CD4-positive, alpha-beta memory T cell (primary cell): ENCODE results near the gene TAF5. TPM values are rescaled to one million over a fixed set of nuclear protein-coding genes. Genes with fewer than 3 reads are reported as not detected.

Experiments
- CTCF ChIA-PET: fragments of 350-600 bp; sonication (Branson Sonifier 250); formaldehyde crosslinking; loops from one replicate; lab custom pipeline; 2021; ENCODE audit warnings: inconsistent platforms; ENCODE audit not compliant: partially characterized antibody; lab: Charles Lee
- POLR2A ChIA-PET: fragments of 350-600 bp; sonication (Branson Sonifier 250); formaldehyde crosslinking; loops from one replicate; lab custom pipeline; 2021; ENCODE audit not compliant: partially characterized antibody; lab: Charles Lee
- DNase-seq, 5 donors: peaks; one replicate each; pipeline versions ENCODE4 v3.0.0 to v3.0.0-alpha.2; 2020 to 2022; ENCODE audit warnings: mixed read lengths in 1 of 5
- H3K27ac ChIP-seq: one replicate; pipeline ENCODE4 v1.7.0; 2013; ENCODE audit warnings: low read depth, low read length
- H3K27me3 ChIP-seq: 2 replicates; pipeline ENCODE4 v1.7.0; 2013; ENCODE audit warnings: mild to moderate bottlenecking, low read length, moderate library complexity; ENCODE audit not compliant: insufficient read depth
- H3K36me3 ChIP-seq: 2 replicates; pipeline ENCODE4 v1.7.0; 2013; ENCODE audit warnings: mild to moderate bottlenecking, low read length, moderate library complexity; ENCODE audit not compliant: insufficient read depth
- H3K4me1 ChIP-seq: 2 replicates; pipeline ENCODE4 v1.7.0; 2013; ENCODE audit warnings: mild to moderate bottlenecking, low read length, moderate library complexity; ENCODE audit not compliant: insufficient read depth
- H3K4me3 ChIP-seq, 2 donors: one replicate each; pipeline ENCODE4 v1.7.0; 2013; ENCODE audit warnings: low read length in 2 of 2, mild to moderate bottlenecking in 1 of 2
- H3K9me3 ChIP-seq, 2 donors: one replicate each; pipeline ENCODE4 v1.7.0; 2013; ENCODE audit warnings: low read length in 2 of 2, control low read depth in 1 of 2; ENCODE audit not compliant: control insufficient read depth in 1 of 2
- H3K27ac Mint-ChIP-seq, 7 donors: one replicate each; pipeline ENCODE4 v1.8.0; 2020 to 2021; ENCODE audit warnings: mixed read lengths in 7 of 7, mild to moderate bottlenecking in 6 of 7, inconsistent platforms in 3 of 7, moderate library complexity in 3 of 7
- H3K27me3 Mint-ChIP-seq, 2 donors: one replicate each; pipeline ENCODE4 v1.8.0; 2020 to 2021; ENCODE audit warnings: mixed read lengths in 2 of 2
- H3K36me3 Mint-ChIP-seq, 2 donors: one replicate each; pipeline ENCODE4 v1.8.0; 2020 to 2021; ENCODE audit warnings: mixed read lengths in 2 of 2, inconsistent platforms in 1 of 2, mild to moderate bottlenecking in 1 of 2
- H3K4me1 Mint-ChIP-seq, 4 donors: one replicate each; pipeline ENCODE4 v1.8.0; 2020 to 2021; ENCODE audit warnings: mixed read lengths in 4 of 4, mild to moderate bottlenecking in 1 of 4
- H3K4me3 Mint-ChIP-seq, 8 donors: one replicate each; pipeline ENCODE4 v1.8.0; 2020 to 2021; ENCODE audit warnings: mixed read lengths in 8 of 8, mild to moderate bottlenecking in 7 of 8, moderate library complexity in 6 of 8, inconsistent platforms in 3 of 8
- H3K9me3 Mint-ChIP-seq, 8 donors: one replicate each; pipeline ENCODE4 v1.8.0; 2020 to 2021; ENCODE audit warnings: mixed read lengths in 8 of 8, mild to moderate bottlenecking in 5 of 8, inconsistent platforms in 3 of 8, moderate library complexity in 1 of 8
- intact Hi-C: fragments of 100-400 bp; cut with micrococcal nuclease; formaldehyde crosslinking; loops from one replicate; pipeline ENCODE4 v1.15.1; 2023
- polyA plus RNA-seq, 2 donors: library from polyadenylated mRNA; unstranded; fragments of 300-500 nt; fragmentation: Illumina TruSeq; gene quantifications; one replicate each; pipeline ENCODE4 v1.2.3, GENCODE V29; 2021
- total RNA-seq, 2 experiments: library from RNA; stranded (reverse); gene quantifications; one replicate each; pipeline ENCODE4 v1.2.3, GENCODE V29; 2021

TAF5 gene
- 1 to 10 TPM; 7.5 to 7.9 TPM for total RNA-seq
- polyA plus RNA-seq = 1 to 10 TPM; 2.5 to 4.1 TPM

DNA sequence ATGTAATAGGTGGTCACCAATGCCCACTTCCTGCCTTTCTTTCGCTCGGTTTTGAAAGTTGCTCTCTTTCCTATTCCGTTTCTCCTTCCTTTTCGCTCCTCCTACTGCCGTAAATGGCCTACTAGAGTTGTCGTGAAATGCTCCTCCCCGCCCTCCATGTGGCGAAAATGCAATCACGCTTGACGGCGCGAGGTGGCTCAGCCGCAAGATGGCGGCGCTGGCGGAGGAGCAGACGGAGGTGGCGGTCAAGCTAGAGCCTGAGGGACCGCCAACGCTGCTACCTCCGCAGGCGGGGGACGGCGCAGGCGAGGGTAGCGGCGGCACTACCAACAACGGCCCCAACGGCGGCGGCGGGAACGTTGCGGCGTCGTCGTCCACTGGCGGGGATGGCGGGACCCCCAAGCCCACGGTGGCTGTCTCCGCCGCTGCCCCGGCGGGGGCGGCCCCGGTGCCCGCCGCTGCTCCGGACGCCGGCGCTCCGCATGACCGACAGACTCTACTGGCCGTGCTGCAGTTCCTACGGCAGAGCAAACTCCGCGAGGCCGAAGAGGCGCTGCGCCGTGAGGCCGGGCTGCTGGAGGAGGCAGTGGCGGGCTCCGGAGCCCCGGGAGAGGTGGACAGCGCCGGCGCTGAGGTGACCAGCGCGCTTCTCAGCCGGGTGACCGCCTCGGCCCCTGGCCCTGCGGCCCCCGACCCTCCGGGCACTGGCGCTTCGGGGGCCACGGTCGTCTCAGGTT is at the start of gene TAF5:
Gene TAF5, plus strand, starts transcription at position 195 of the 737 bp plus-strand sequence. Its CDS starts 14 bp downstream, at position 209.
- ChIA-PET POLR2A (interaction anchor here (0.7 to 3.0 kb wide), 15 partner anchors 9 to 918 kb away, joined by 3 to 30 read pairs (median 4); partner anchors contain the start of genes ATP5MK, CALHM2, PCGF6 and PDCD11), CTCF (interaction anchor here (1.2 kb wide), 1 partner anchor 17 kb away, joined by 3 read pairs; the partner anchor contains the start of gene PCGF6)
- Histone ChIP-seq H3K36me3 (no peaks in the 10 kb centered on the region), H3K4me3 (peak within 1 kb of the TSS; percentile 52 to 89), H3K9me3 (no peaks in the 10 kb centered on the region), H3K4me1 (peaks cover 22% of the 10 kb centered on the region), H3K27me3 (no peaks in the 10 kb centered on the region), H3K27ac (peak within 1 kb of the TSS; percentile 79)
- Mint-ChIP-seq H3K27ac (peak within 1 kb of the TSS; percentile 74 to 98 (median 95)), H3K27me3 (no peaks in the 10 kb centered on the region), H3K36me3 (peaks cover 0 to 10% of the 10 kb centered on the region in 2 donors), H3K9me3 (no peaks in the 10 kb centered on the region), H3K4me3 (peak within 1 kb of the TSS; percentile 92 to 98 (median 96)), H3K4me1 (peaks cover 11 to 25% (median 16%) of the 10 kb centered on the region in 4 donors)
- intact Hi-C loops = loop anchor here (1.0 to 10.0 kb wide), 5 partner anchors 17 to 866 kb away; partner anchors contain the start of genes ACTR1A, ARL3, ATP5MK and CNNM2
- DNase-seq = peak; percentile 91 to 93 (median 91)

DNA sequence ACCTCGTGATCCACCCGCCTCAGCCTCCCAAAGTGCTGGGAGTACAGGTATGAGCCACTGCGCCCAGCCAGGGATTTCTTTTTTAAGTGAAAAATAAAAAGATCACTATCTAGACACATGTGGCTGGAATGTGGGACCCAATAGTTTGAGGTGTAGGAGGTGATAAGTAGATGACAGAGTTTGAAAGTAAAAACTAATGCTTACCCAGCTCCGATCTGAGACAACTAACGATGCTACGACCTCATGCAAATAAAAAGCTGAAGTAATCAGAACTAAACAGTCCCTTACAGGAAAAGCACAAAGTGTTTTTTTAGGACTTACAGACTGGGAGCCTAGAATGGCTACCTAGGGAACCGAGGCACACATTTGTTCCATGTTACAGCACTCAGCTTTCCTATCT is 39.9 kb upstream of the TAF5 start:
- Histone ChIP-seq H3K27me3 (no peaks in the 10 kb centered on the region), H3K36me3 (peaks cover 4% of the 10 kb centered on the region), H3K4me3 (no peak overlapping the region), H3K4me1 (no peaks in the 10 kb centered on the region), H3K9me3 (no peaks in the 10 kb centered on the region), H3K27ac (no peak overlapping the region)
- H3K27ac Mint-ChIP-seq = peak overlapping the region in 2 of 7 donors; percentile 32 to 48
- H3K9me3 Mint-ChIP-seq = no peaks in the 10 kb centered on the region
- no peak overlapping the region for H3K4me3 Mint-ChIP-seq
- H3K4me1 Mint-ChIP-seq = no peaks in the 10 kb centered on the region
- DNase-seq = no peak
- peaks cover 7 to 40% of the 10 kb centered on the region in 2 donors for H3K36me3 Mint-ChIP-seq
- no peaks in the 10 kb centered on the region for H3K27me3 Mint-ChIP-seq
- intact Hi-C loops = no loop called here
- ChIA-PET POLR2A (no interaction called here), CTCF (no interaction called here)

DNA sequence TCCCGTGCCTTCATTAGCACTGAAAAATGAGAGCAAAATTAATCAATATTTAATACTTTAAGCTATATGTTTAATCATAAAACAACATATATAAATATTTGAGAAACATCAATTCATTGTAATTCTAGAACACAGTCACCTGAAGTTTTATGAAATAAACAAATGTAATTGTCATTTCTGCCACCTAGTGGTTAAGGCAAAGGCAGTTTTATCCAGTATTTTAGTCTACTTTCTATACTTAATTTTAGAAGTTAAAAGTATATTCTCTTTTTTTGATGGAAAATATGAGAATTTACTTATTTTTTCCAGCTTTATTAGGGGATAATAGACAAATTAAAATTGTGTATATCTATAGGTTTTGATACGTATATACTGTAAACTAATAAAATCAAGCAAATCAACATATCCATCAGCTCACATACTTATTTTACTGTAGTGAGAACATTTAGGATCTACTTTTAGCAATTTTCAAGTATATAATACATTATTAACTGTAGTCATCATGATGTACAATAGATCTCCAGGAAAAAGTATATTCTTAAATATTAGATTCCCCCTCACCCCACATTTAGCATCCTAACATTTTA is 33.7 kb upstream of the TAF5 start:
- Histone ChIP-seq H3K27me3 (no peaks in the 10 kb centered on the region), H3K27ac (no peak overlapping the region), H3K9me3 (no peaks in the 10 kb centered on the region), H3K4me3 (no peak overlapping the region), H3K36me3 (peaks cover 4% of the 10 kb centered on the region), H3K4me1 (no peaks in the 10 kb centered on the region)
- H3K27me3 Mint-ChIP-seq = no peaks in the 10 kb centered on the region
- H3K27ac Mint-ChIP-seq = no peak overlapping the region
- no peak overlapping the region for H3K4me3 Mint-ChIP-seq
- CTCF ChIA-PET = interaction anchor here (0.6 to 2.6 kb wide), 12 partner anchors 7 to 504 kb away, joined by 3 to 18 read pairs (median 5); partner anchors contain the start of genes ATP5MK, CNNM2, CYP17A1 and PDCD11
- H3K4me1 Mint-ChIP-seq = no peaks in the 10 kb centered on the region
- H3K9me3 Mint-ChIP-seq = no peaks in the 10 kb centered on the region
- intact Hi-C loops = loop anchor here (1.0 kb wide), 1 partner anchor 417 kb away; no protein-coding TSS in a partner anchor
- DNase-seq = peak in 3 of 5 donors; percentile 7 to 22 (median 13)
- peaks cover 7 to 23% of the 10 kb centered on the region in 2 donors for H3K36me3 Mint-ChIP-seq
- POLR2A ChIA-PET = interaction anchor here (2.5 kb wide), 1 partner anchor 416 kb away, joined by 12 read pairs; the partner anchor contains the start of gene CNNM2

DNA sequence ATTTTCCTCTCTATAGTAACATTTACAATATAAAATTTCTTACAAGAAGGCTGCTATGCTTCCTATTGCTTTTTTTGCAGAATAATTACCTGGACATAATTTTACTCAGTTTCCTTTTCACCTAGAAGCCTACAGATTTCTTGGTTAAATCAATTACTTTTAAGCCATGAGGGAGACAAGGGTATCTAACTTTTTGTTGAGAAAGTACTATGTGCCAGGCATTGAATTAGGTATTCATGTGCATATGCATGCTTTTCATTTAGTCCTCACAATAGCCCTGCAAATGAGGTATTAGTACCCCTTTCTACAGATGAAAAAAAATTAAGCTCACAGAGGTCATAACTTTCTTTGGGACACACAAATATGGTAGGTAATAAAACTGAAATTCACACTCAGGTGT is 33.2 kb upstream of the TAF5 start:
- Histone ChIP-seq H3K4me1 (no peaks in the 10 kb centered on the region), H3K27me3 (no peaks in the 10 kb centered on the region), H3K27ac (no peak overlapping the region), H3K9me3 (no peaks in the 10 kb centered on the region), H3K36me3 (peaks cover 6% of the 10 kb centered on the region), H3K4me3 (no peak overlapping the region)
- Mint-ChIP-seq H3K27ac (no peak overlapping the region), H3K4me3 (no peak overlapping the region), H3K36me3 (peaks cover 7 to 22% of the 10 kb centered on the region in 2 donors), H3K27me3 (no peaks in the 10 kb centered on the region), H3K4me1 (no peaks in the 10 kb centered on the region), H3K9me3 (no peaks in the 10 kb centered on the region)
- POLR2A ChIA-PET = interaction anchor here (2.5 kb wide), 1 partner anchor 417 kb away, joined by 12 read pairs; the partner anchor contains the start of gene CNNM2
- CTCF ChIA-PET = interaction anchor here (0.6 to 2.6 kb wide), 8 partner anchors 9 to 504 kb away, joined by 3 to 18 read pairs (median 6); partner anchors contain the start of genes ATP5MK, CNNM2, CYP17A1 and PDCD11
- no peak for DNase-seq
- intact Hi-C loops = loop anchor here (1.0 kb wide), 1 partner anchor 417 kb away; no protein-coding TSS in a partner anchor

DNA sequence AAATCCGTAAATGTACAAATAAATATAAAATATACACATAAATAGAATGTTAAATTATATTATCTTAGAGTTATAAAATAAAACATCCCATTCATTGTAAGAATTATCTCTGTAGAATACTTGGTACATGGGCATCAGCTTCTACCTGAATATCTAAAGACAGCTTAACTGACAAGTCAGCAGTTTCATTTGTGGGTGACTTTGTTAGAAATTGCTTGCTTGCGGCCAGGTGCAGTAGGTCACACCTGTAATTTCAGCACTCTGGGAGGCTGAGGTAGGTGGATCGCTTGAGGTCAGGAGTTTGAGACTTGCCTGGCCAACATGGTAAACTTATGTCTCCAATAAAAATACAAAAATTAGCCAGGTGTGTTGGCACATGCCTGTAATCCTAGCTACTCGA is 31.4 kb upstream of the TAF5 start:
- Mint-ChIP-seq H3K36me3 (peaks cover 4 to 23% of the 10 kb centered on the region in 2 donors), H3K27me3 (no peaks in the 10 kb centered on the region), H3K4me3 (no peak overlapping the region), H3K4me1 (no peaks in the 10 kb centered on the region), H3K27ac (no peak overlapping the region), H3K9me3 (no peaks in the 10 kb centered on the region)
- Histone ChIP-seq H3K4me1 (no peaks in the 10 kb centered on the region), H3K4me3 (no peak overlapping the region), H3K36me3 (peaks cover 6% of the 10 kb centered on the region), H3K27ac (no peak overlapping the region), H3K9me3 (no peaks in the 10 kb centered on the region), H3K27me3 (no peaks in the 10 kb centered on the region)
- intact Hi-C loops = no loop called here
- DNase-seq = no peak
- ChIA-PET POLR2A (interaction anchor here (0.8 kb wide), 1 partner anchor 92 kb away, joined by 3 read pairs; no protein-coding TSS in a partner anchor), CTCF (interaction anchor here (1.2 kb wide), 1 partner anchor 149 kb away, joined by 3 read pairs; no protein-coding TSS in a partner anchor)

DNA sequence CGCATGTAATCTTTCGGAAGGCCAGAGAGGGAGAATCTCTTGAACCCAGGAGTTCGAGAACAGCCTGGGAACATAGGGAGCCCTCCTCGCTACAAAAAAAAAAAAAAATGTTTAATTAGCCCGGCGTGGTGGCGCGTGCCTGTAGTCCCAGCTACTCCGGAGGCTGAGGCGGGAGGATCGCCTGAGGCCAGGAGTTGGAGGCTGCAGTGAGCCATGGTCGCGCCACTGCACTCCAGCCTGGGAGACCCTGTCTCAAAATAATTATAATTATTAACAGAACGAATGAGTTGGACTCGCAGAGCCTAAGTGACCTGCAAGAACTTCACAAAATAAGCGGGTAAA is 17.6 kb upstream of the TAF5 start:
- no peaks in the 10 kb centered on the region for H3K9me3 ChIP-seq
- Mint-ChIP-seq H3K27ac (peak overlapping the region in 2 of 7 donors; percentile 66 to 84), H3K9me3 (no peaks in the 10 kb centered on the region), H3K4me3 (peak overlapping the region; percentile 57 to 94 (median 84)), H3K4me1 (peaks cover 4 to 18% (median 9%) of the 10 kb centered on the region in 4 donors), H3K27me3 (no peaks in the 10 kb centered on the region), H3K36me3 (peaks cover 2 to 24% of the 10 kb centered on the region in 2 donors)
- intact Hi-C loops = loop anchor here (1.0 to 10.0 kb wide), 2 partner anchors 46 to 135 kb away; partner anchors contain the start of genes ATP5MK and PDCD11
- H3K36me3 ChIP-seq = peaks cover 11% of the 10 kb centered on the region
- ChIA-PET POLR2A (interaction anchor here (0.6 to 2.6 kb wide), 7 partner anchors 15 to 1535 kb away, joined by 3 to 16 read pairs (median 6); partner anchors contain the start of genes ATP5MK, CNNM2, PDCD11 and TAF5), CTCF (interaction anchor here (1.1 to 1.7 kb wide), 3 partner anchors 16 to 25 kb away, joined by 3 to 8 read pairs (median 3); partner anchors contain the start of gene TAF5)
- H3K27me3 ChIP-seq = no peaks in the 10 kb centered on the region
- peak overlapping the region; percentile 62 for H3K27ac ChIP-seq
- no peak for DNase-seq
- H3K4me3 ChIP-seq = peak overlapping the region; percentile 42 to 83
- peaks cover 19% of the 10 kb centered on the region for H3K4me1 ChIP-seq
